ENCODE results near the gene ZNF606. TPM values are rescaled to one million over a fixed set of nuclear protein-coding genes. Genes with fewer than 3 reads are reported as not detected.

Gene ZNF606
- total and polyA plus RNA-seq, 8 donors = 1.2 to 35.2 (median 6.6) TPM

DNA sequence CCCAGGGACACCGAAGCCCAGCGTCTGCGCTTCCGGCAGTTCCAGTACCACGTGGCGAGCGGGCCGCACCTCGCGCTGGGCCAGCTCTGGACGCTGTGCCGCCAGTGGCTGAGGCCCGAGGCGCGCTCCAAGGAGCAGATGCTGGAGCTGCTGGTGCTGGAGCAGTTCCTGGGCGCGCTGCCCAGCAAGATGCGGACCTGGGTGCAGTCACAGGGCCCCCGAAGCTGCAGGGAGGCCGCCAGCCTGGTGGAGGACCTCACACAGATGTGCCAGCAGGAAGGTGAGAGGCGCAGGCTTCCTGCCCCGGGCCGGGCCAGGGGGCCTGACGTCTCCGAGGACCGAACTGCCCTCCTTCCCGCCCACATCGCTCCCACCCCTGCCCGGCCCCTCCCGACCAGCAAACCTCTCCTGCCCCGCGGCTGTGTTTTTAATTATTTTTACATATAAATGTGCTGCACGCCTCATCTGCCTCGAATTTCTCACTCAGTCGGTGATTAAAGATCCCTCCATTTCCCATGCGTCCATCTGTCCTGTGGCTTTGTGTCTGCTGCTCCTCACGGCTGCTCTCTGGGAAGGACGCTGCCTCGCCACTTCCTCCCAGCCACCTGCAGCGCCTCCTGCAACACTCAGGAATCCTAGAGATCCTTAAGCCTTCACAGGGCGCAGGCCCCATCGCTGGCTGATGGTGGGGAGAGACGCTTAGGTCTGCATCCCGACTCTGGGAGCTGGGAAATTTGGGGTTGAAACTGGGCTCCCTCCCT, 35.5 kb upstream of the ZNF606 start:
- H3K9me3 ChIP-seq = peaks cover 21 to 100% (median 97%) of the 10 kb centered on the region in 4 donors
- H3K4me3 ChIP-seq = no peak overlapping the region
- WGBS, 5 donors = 16 to 39% (median 27%) methylated on average over 32 to 44 of the region's 44 CpGs
- H3K27me3 ChIP-seq = peaks cover 14 to 58% (median 16%) of the 10 kb centered on the region in 3 donors
- H3K4me1 ChIP-seq = peaks cover 0 to 5% (median 0%) of the 10 kb centered on the region in 4 donors
- TF ChIP-seq POLR2A (IDR thresholded peaks at IDR 0.05) (no peak), POLR2AphosphoS5 (IDR thresholded peaks at IDR 0.05) (no peak), EP300 (IDR thresholded peaks at IDR 0.05) (no peak)
- TF ChIP-seq, protein P1, sequence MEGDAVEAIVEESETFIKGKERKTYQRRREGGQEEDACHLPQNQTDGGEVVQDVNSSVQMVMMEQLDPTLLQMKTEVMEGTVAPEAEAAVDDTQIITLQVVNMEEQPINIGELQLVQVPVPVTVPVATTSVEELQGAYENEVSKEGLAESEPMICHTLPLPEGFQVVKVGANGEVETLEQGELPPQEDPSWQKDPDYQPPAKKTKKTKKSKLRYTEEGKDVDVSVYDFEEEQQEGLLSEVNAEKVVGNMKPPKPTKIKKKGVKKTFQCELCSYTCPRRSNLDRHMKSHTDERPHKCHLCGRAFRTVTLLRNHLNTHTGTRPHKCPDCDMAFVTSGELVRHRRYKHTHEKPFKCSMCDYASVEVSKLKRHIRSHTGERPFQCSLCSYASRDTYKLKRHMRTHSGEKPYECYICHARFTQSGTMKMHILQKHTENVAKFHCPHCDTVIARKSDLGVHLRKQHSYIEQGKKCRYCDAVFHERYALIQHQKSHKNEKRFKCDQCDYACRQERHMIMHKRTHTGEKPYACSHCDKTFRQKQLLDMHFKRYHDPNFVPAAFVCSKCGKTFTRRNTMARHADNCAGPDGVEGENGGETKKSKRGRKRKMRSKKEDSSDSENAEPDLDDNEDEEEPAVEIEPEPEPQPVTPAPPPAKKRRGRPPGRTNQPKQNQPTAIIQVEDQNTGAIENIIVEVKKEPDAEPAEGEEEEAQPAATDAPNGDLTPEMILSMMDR (IDR thresholded peaks at IDR 0.05) = no peak
- no peak overlapping the region for H3K27ac ChIP-seq
- H3K36me3 ChIP-seq = peaks cover 0 to 9% (median 0%) of the 10 kb centered on the region in 4 donors
- intact Hi-C loops (cut with DNase I; ENCODE audit: low total_unique reads) = no loop called here
- peak in 1 of 2 donors; percentile 49 for DNase-seq

DNA sequence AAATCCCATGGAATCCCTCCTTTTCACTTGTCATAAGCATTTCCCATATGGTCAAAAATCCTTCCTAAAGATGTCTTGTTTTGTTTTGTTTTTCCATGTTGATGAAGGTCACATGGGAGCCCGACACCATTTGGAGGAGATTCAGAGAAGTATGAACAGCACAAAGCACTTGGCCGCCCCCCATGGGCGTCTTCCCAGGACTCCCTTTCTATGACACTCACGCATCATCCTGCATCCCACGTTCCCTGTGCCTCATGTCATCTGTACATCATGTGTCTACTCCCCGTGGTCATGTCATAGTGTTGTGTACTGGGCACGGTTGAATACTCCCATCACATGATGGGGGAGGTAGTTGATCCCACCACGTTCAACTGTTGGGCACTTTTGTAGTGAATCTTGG, 33.2 kb upstream of the ZNF606 start:
- Histone ChIP-seq H3K27ac (no peak overlapping the region), H3K9me3 (peaks cover 8 to 97% (median 91%) of the 10 kb centered on the region in 4 donors), H3K4me3 (no peak overlapping the region), H3K36me3 (peaks cover 0 to 2% (median 0%) of the 10 kb centered on the region in 4 donors), H3K4me1 (peaks cover 0 to 5% (median 0%) of the 10 kb centered on the region in 4 donors), H3K27me3 (peaks cover 15 to 66% (median 16%) of the 10 kb centered on the region in 3 donors)
- 74 to 78% (median 74%) methylated on average over 8 of the region's 8 CpGs for WGBS, 5 donors
- intact Hi-C loops (cut with DNase I; ENCODE audit: low total_unique reads) = no loop called here
- TF ChIP-seq EP300 (IDR thresholded peaks at IDR 0.05) (no peak), POLR2A (IDR thresholded peaks at IDR 0.05) (no peak), POLR2AphosphoS5 (IDR thresholded peaks at IDR 0.05) (no peak)
- TF ChIP-seq, protein P1 (IDR thresholded peaks at IDR 0.05) = no peak
- no peak for DNase-seq

DNA sequence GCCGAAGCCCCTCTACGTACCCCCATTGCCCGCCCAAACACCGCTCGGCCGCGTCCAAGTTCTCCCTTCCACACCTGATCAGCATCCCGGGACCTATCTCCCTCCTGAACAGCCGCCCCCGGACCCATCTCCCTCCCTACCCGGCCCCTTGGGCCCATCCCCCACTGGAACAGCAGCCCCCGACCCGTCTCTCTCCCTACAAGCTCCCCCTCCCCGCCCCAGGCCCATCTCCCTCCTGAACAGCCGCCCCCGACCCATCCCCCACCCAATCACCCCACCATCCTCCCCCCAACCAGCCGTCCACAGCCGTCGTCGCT, 31.8 kb upstream of the ZNF606 start:
- DNase-seq = peak in 1 of 2 donors; percentile 45
- intact Hi-C loops (cut with DNase I; ENCODE audit: low total_unique reads) = no loop called here
- no peak for TF ChIP-seq POLR2AphosphoS5 (IDR thresholded peaks at IDR 0.05)
- TF ChIP-seq EP300 (IDR thresholded peaks at IDR 0.05) = no peak
- TF ChIP-seq, protein P1 (IDR thresholded peaks at IDR 0.05) = no peak
- no peak for TF ChIP-seq POLR2A (IDR thresholded peaks at IDR 0.05)
- no peaks in the 10 kb centered on the region for H3K36me3 ChIP-seq
- 6 to 13% (median 7%) methylated on average over 15 to 20 of the region's 20 CpGs for WGBS, 5 donors
- peaks cover 10 to 95% (median 89%) of the 10 kb centered on the region in 4 donors for H3K9me3 ChIP-seq
- peak overlapping the region in 2 of 5 donors; percentile 54 to 72 for H3K27ac ChIP-seq
- H3K27me3 ChIP-seq = peaks cover 15 to 66% (median 16%) of the 10 kb centered on the region in 3 donors
- peaks cover 0 to 5% (median 0%) of the 10 kb centered on the region in 4 donors for H3K4me1 ChIP-seq
- peak overlapping the region; percentile 24 to 44 (median 38) for H3K4me3 ChIP-seq

DNA sequence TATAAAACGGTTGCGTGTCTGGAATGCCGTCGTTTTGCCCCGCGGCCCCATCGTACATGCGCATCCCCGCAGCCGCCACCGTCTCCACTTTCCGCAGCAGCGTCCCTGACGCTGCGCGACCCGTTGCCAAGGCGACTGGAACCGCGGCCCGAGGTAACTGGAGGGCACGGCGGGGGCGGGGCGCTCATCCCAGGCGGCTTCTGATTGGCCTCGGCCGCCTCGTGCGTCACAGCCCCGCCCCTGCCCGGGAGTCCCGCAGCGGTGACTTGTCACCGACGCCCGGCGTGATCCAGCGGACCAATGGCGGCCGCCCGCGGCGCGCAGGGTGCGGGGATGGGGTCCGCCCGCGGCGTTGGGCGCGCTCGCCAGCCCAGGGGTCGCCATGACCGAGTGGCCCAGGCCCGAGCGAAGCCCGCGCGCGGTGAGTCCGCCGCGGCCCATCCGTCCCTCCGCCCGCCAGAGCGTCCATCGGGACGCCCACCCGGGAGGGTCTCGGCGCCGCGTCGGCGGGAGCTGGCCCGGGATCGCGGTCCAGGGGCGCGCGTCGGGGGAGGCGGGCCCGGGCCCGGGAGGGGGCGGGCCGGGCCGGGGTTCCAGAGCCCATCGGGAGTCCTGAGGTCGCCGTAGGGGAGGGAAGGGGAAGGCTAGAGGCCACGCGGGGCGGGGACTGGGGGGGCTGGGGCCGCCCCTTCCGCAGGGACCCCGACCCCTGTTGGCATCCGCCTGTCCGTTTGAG, 31.3 kb upstream of the ZNF606 start, which contains the start of gene ZSCAN1:
Gene ZSCAN1, plus strand, starts transcription at position 285 of the 736 bp plus-strand sequence. CDS start 3,812 bp downstream, outside the sequence.
- H3K9me3 ChIP-seq = peaks cover 10 to 95% (median 89%) of the 10 kb centered on the region in 4 donors
- intact Hi-C loops (cut with DNase I; ENCODE audit: low total_unique reads) = no loop called here
- peaks cover 15 to 62% (median 16%) of the 10 kb centered on the region in 3 donors for H3K27me3 ChIP-seq
- DNase-seq = peak; percentile 40 to 98
- no peaks in the 10 kb centered on the region for H3K36me3 ChIP-seq
- H3K4me3 ChIP-seq = peak within 1 kb of the TSS; percentile 24 to 44 (median 38)
- 7 to 13% (median 9%) methylated on average over 26 to 100 of the region's 101 CpGs for WGBS, 5 donors
- H3K4me1 ChIP-seq = peaks cover 0 to 5% (median 0%) of the 10 kb centered on the region in 4 donors
- TF ChIP-seq EP300 (IDR thresholded peaks at IDR 0.05) (no peak), POLR2A (IDR thresholded peaks at IDR 0.05) (no peak), POLR2AphosphoS5 (IDR thresholded peaks at IDR 0.05) (no peak)
- TF ChIP-seq, protein P1 (IDR thresholded peaks at IDR 0.05) = no peak
- peak within 1 kb of the TSS in 2 of 5 donors; percentile 54 to 72 for H3K27ac ChIP-seq
